Keratinocyte (primary cell): ENCODE measurements around the gene TNPO1. TPM values are rescaled to one million over a fixed set of nuclear protein-coding genes. Genes with fewer than 3 reads are reported as not detected.
"Not testable (repeated sequence)": the region's sequence is repeated elsewhere in the genome, so short reads cannot be mapped to it uniquely, and the experiment has no call there.

Experiments
- DNase-seq: peaks from one replicate; pipeline ENCODE4 v3.0.0-alpha.2; 2011; ENCODE audit warnings: low read depth, missing footprints, low spot score
- FAIRE-seq: peaks from 2 replicates; lab custom pipeline; 2011; peaks lifted over from hg19 to GRCh38; lab: Jason Lieb, UNC
- H2AFZ ChIP-seq: 2 replicates; pipeline ENCODE4 v1.6.0; 2012; ENCODE audit warnings: low read length, control low read depth, inconsistent platforms; ENCODE audit not compliant: control insufficient read depth
- H3K27ac ChIP-seq: 2 replicates; pipeline ENCODE4 v1.5.1; 2011; ENCODE audit warnings: low read length; ENCODE audit not compliant: control insufficient read depth, insufficient read depth
- H3K27me3 ChIP-seq: 3 replicates; pipeline ENCODE4 v1.6.0; 2011; ENCODE audit warnings: low read length; ENCODE audit not compliant: control insufficient read depth, insufficient read depth; ENCODE audit errors: extremely low read depth
- H3K36me3 ChIP-seq, 2 experiments: 2 replicates in 1 of 2; 3 replicates in 1 of 2; pipeline ENCODE4 v1.5.1; 2011; ENCODE audit warnings: low read length in 2 of 2, mild to moderate bottlenecking in 1 of 2; ENCODE audit not compliant: control insufficient read depth in 2 of 2, insufficient read depth in 2 of 2; ENCODE audit errors: extremely low read depth in 1 of 2
- H3K4me1 ChIP-seq: 3 replicates; pipeline ENCODE4 v1.5.1; 2011; ENCODE audit warnings: low read length; ENCODE audit not compliant: control insufficient read depth, insufficient read depth; ENCODE audit errors: extremely low read depth
- H3K4me2 ChIP-seq: 3 replicates; pipeline ENCODE4 v1.6.0; 2011; ENCODE audit warnings: low read depth, low read length; ENCODE audit not compliant: control insufficient read depth, insufficient read depth; ENCODE audit errors: extremely low read depth
- H3K4me3 ChIP-seq, 3 experiments: fragments of 200-600 bp in 1 of 3; sonication (generic) in 1 of 3; 2 replicates in 2 of 3; 3 replicates in 1 of 3; pipeline ENCODE4 v1.5.1; 2011 to 2016; ENCODE audit warnings: low read length in 3 of 3, mild to moderate bottlenecking in 3 of 3, control low read depth in 2 of 3, inconsistent platforms in 1 of 3, low read depth in 1 of 3, mixed read lengths in 1 of 3, mixed run types in 1 of 3, moderate library complexity in 1 of 3; ENCODE audit not compliant: control insufficient read depth in 2 of 3, insufficient read depth in 2 of 3; ENCODE audit errors: extremely low read depth in 1 of 3
- H3K79me2 ChIP-seq: 2 replicates; pipeline ENCODE4 v1.6.0; 2012; ENCODE audit warnings: low read length; ENCODE audit not compliant: control insufficient read depth, insufficient read depth
- H3K9ac ChIP-seq: 3 replicates; pipeline ENCODE4 v1.6.0; 2011; ENCODE audit warnings: low read length; ENCODE audit not compliant: control insufficient read depth, insufficient read depth; ENCODE audit errors: extremely low read depth
- H3K9me1 ChIP-seq: 3 replicates; pipeline ENCODE4 v1.6.0; 2011; ENCODE audit warnings: low read length; ENCODE audit not compliant: control insufficient read depth, insufficient read depth; ENCODE audit errors: extremely low read depth
- H3K9me3 ChIP-seq: 2 replicates; pipeline ENCODE4 v1.5.1; 2012; ENCODE audit warnings: low read depth, low read length; ENCODE audit not compliant: control insufficient read depth
- H4K20me1 ChIP-seq: 3 replicates; pipeline ENCODE4 v1.6.0; 2011; ENCODE audit warnings: low read length; ENCODE audit not compliant: control insufficient read depth, insufficient read depth; ENCODE audit errors: extremely low read depth
- EZH2 ChIP-seq: IDR thresholded peaks from one replicate; pipeline ENCODE4 v1.6.1; 2012; ENCODE audit warnings: inconsistent platforms, mild to moderate bottlenecking, low read length, moderate library complexity
- dilution Hi-C: fragments of 300-500 bp; cut with MboI; formaldehyde crosslinking; loops from one replicate; pipeline ENCODE4 v1.7.0; 2020; ENCODE audit warnings: low sequenced_read_pairs; ENCODE audit not compliant: extremely low pct_ligation_motif_present
- polyA plus RNA-seq, 5 experiments: library from polyadenylated mRNA; depleted of rRNA in 3 of 5; stranded (reverse) in 3 of 5; stranded (forward) in 1 of 5; unstranded in 1 of 5; fragments of >200 nt; gene quantifications; 1 replicate in 1 of 5; 2 replicates in 3 of 5; 3 replicates in 1 of 5; pipeline versions ENCODE4 v1.2.1 to v1.2.3, GENCODE V29; 2011 to 2012; ENCODE audit warnings: missing spikeins in 2 of 5, low read depth in 1 of 5, low replicate concordance in 1 of 5
- TF ChIP-seq, protein P1 (sequence below), 3 experiments: IDR thresholded peaks in 1 of 3; conservative IDR thresholded peaks in 1 of 3; optimal IDR thresholded peaks in 1 of 3; 2 replicates in 2 of 3; 3 replicates in 1 of 3; pipeline versions ENCODE3 to v1.5.1; 2011; ENCODE audit warnings: low read length in 3 of 3, mild to moderate bottlenecking in 3 of 3, moderate library complexity in 2 of 3, control low read depth in 1 of 3, inconsistent platforms in 1 of 3; ENCODE audit not compliant: insufficient read depth in 2 of 3; ENCODE audit errors: extremely low read depth in 1 of 3

The TNPO1 gene
- polyA plus RNA-seq, 1 donor (not counting 4 experiments of a cell fraction or from before 2014, with no cell fraction given) = 123 TPM

DNA sequence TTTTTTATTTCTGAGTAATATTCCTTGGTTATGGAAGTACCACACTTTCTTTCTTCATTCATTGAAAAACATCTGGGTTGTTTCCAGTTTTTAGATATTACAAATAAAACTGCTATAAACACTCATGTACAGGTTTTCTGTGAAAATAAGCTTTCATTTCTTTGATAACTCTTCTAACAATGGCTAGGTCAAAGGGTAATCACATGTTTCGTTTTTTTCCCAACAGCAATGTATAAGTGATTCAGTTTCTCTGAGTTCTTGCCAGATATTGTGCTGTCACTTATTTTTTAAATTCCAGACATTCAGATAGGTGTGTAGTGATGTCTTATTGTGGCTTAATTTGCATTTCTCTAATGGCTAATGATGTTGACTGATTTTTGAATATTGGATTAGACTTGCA, 16.7 kb upstream of the TNPO1 start:
- H4K20me1 ChIP-seq = no peaks in the 10 kb centered on the region
- H3K9me3 ChIP-seq = no peaks in the 10 kb centered on the region
- H3K27ac ChIP-seq = no peak overlapping the region
- H3K9me1 ChIP-seq = no peaks in the 10 kb centered on the region
- H3K4me1 ChIP-seq = no peaks in the 10 kb centered on the region
- no peak overlapping the region for H3K4me2 ChIP-seq
- H2AFZ ChIP-seq = no peak overlapping the region
- H3K9ac ChIP-seq = no peak overlapping the region
- dilution Hi-C loops = no loop called here
- TF ChIP-seq, protein P1, sequence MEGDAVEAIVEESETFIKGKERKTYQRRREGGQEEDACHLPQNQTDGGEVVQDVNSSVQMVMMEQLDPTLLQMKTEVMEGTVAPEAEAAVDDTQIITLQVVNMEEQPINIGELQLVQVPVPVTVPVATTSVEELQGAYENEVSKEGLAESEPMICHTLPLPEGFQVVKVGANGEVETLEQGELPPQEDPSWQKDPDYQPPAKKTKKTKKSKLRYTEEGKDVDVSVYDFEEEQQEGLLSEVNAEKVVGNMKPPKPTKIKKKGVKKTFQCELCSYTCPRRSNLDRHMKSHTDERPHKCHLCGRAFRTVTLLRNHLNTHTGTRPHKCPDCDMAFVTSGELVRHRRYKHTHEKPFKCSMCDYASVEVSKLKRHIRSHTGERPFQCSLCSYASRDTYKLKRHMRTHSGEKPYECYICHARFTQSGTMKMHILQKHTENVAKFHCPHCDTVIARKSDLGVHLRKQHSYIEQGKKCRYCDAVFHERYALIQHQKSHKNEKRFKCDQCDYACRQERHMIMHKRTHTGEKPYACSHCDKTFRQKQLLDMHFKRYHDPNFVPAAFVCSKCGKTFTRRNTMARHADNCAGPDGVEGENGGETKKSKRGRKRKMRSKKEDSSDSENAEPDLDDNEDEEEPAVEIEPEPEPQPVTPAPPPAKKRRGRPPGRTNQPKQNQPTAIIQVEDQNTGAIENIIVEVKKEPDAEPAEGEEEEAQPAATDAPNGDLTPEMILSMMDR (optimal IDR thresholded peaks at IDR 0.05 in 1 of 3, IDR thresholded peaks at IDR 0.05 in 1 of 3, conservative IDR thresholded peaks at IDR 0.05 in 1 of 3; ENCODE audit: extremely low read depth in 1 of 3, insufficient read depth in 2 of 3, low read length in 3 of 3) = no peak
- no peak for TF ChIP-seq EZH2
- no peak for DNase-seq
- no peaks in the 10 kb centered on the region for H3K36me3 ChIP-seq
- FAIRE-seq = no peak
- H3K4me3 ChIP-seq = no peak overlapping the region
- no peaks in the 10 kb centered on the region for H3K79me2 ChIP-seq
- no peaks in the 10 kb centered on the region for H3K27me3 ChIP-seq

DNA sequence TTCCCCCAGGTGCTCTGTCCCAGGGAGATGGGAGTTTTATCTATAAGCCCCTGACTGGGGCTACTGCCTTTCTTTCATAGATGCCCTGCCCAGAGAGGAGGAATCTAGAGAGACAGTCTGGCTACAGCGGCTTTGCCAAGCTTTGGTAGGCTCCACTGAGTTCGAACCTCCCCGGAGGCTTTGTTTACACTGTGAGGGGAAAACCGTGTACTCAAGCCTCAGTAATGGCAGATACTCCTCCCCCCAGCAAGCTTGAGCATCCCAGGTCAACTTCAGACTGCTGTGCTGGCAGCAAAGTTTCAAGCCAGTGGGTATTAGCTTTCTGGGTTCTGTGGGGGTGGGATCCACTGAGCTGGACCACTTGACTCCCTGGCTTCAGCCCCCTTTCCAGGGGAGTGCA, 7.8 kb upstream of the TNPO1 start:
- dilution Hi-C loops, H3K36me3 ChIP-seq, H3K79me2 ChIP-seq, H2AFZ ChIP-seq, DNase-seq, H4K20me1 ChIP-seq, H3K9ac ChIP-seq, H3K9me1 ChIP-seq, H3K9me3 ChIP-seq, H3K4me2 ChIP-seq, FAIRE-seq, H3K4me1 ChIP-seq, H3K27me3 ChIP-seq, H3K4me3 ChIP-seq, H3K27ac ChIP-seq: not testable (repeated sequence)

DNA sequence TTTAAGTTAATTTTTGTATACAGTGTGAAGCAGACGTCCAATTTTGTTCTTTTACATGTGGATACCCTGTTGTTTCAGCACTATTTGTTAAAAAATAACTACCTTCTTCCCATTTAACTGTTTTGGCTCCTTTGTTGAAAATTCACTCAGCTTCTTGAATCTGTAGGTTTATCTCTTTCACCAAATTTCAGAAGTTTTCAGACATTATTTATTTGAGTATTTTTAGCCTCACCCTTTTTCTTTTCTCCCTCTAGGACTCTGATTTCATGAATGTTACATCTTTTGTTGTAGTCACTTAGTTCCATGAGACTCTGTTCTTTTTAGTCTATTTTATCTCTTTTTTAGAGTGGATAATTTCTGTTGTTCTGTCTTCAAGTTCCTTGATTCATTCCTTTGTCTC, 4.6 kb upstream of the TNPO1 start:
- DNase-seq (no peak), FAIRE-seq (no peak)
- H2AFZ ChIP-seq = no peak overlapping the region
- H3K27ac ChIP-seq = no peak overlapping the region
- H4K20me1 ChIP-seq = no peaks in the 10 kb centered on the region
- peaks cover under 1% of the 10 kb centered on the region for H3K79me2 ChIP-seq
- H3K4me2 ChIP-seq = no peak overlapping the region
- no peaks in the 10 kb centered on the region for H3K27me3 ChIP-seq
- peaks cover 2% of the 10 kb centered on the region for H3K4me1 ChIP-seq
- H3K9me3 ChIP-seq = no peaks in the 10 kb centered on the region
- no peak overlapping the region for H3K9ac ChIP-seq
- TF ChIP-seq, protein P1 (optimal IDR thresholded peaks at IDR 0.05 in 1 of 3, IDR thresholded peaks at IDR 0.05 in 1 of 3, conservative IDR thresholded peaks at IDR 0.05 in 1 of 3; ENCODE audit: extremely low read depth in 1 of 3, insufficient read depth in 2 of 3, low read length in 3 of 3) = no peak
- no peak for TF ChIP-seq EZH2
- no peaks in the 10 kb centered on the region for H3K9me1 ChIP-seq
- dilution Hi-C loops = no loop called here
- H3K4me3 ChIP-seq = no peak overlapping the region
- no peaks in the 10 kb centered on the region for H3K36me3 ChIP-seq
